SK-N-SH treated with all-trans-retinoic acid at 6 μM for 48 hours (cell line): ENCODE results near the gene HDAC10.

Experiments used
- ARNTL ChIP-seq: fragments of 450-650 bp; formaldehyde crosslinking; IDR thresholded peaks from 2 replicates; pipeline ENCODE4 v1.5.0; 2020; ENCODE audit warnings: low read depth, mild to moderate bottlenecking, moderate library complexity, borderline replicate concordance
- CSDC2 ChIP-seq: fragments of 250-450 bp; sonication (Bioruptor Pico); IDR thresholded peaks from 2 replicates; pipeline ENCODE4 v1.5.0; 2020; ENCODE audit warnings: mild to moderate bottlenecking, moderate library complexity
- GLIS3 ChIP-seq: fragments of 250-450 bp; sonication (Bioruptor Pico); IDR thresholded peaks from 2 replicates; pipeline ENCODE4 v1.5.0; 2020; ENCODE audit warnings: mild to moderate bottlenecking, moderate library complexity
- PPARA ChIP-seq: fragments of 250-450 bp; sonication (Bioruptor Pico); IDR thresholded peaks from 2 replicates; pipeline ENCODE4 v1.5.0; 2020; ENCODE audit warnings: mild to moderate bottlenecking, borderline replicate concordance
- TCF4 ChIP-seq: fragments of 250-450 bp; sonication (Bioruptor Pico); IDR thresholded peaks from 2 replicates; pipeline ENCODE4 v1.8.0; 2021; ENCODE audit warnings: mild to moderate bottlenecking, moderate library complexity, borderline replicate concordance
- ZC3H10 ChIP-seq: fragments of 250-450 bp; sonication (Bioruptor Pico); IDR thresholded peaks from 2 replicates; pipeline ENCODE4 v1.5.1; 2021; ENCODE audit warnings: mild to moderate bottlenecking, moderate library complexity
- ZFP3 ChIP-seq: fragments of 250-450 bp; sonication (Bioruptor Pico); IDR thresholded peaks from 2 replicates; pipeline ENCODE4 v1.5.0; 2020; ENCODE audit warnings: mild to moderate bottlenecking, moderate library complexity
- ZFP30 ChIP-seq: fragments of 450-650 bp; formaldehyde crosslinking; IDR thresholded peaks from 2 replicates; pipeline ENCODE4 v1.5.0; 2022; ENCODE audit warnings: mild to moderate bottlenecking, moderate library complexity
- ZNF565 ChIP-seq: fragments of 450-650 bp; formaldehyde crosslinking; conservative IDR thresholded peaks from 2 replicates; pipeline ENCODE4 v1.5.0; 2020; ENCODE audit warnings: low read depth, mild to moderate bottlenecking, moderate library complexity
- ZNF70 ChIP-seq: fragments of 450-650 bp; formaldehyde crosslinking; IDR thresholded peaks from 2 replicates; pipeline ENCODE4 v1.5.0; 2020; ENCODE audit warnings: mild to moderate bottlenecking, moderate library complexity
- ZNF8 ChIP-seq: fragments of 450-650 bp; formaldehyde crosslinking; IDR thresholded peaks from 2 replicates; pipeline ENCODE4 v1.5.0; 2020; ENCODE audit warnings: mild to moderate bottlenecking, moderate library complexity
- TF ChIP-seq, protein P1 (sequence below): fragments of 250-450 bp; sonication (Bioruptor Pico); IDR thresholded peaks from 2 replicates; pipeline ENCODE4 v1.5.1; 2020; ENCODE audit warnings: low read depth, mild to moderate bottlenecking, moderate library complexity
- TF ChIP-seq, protein P2 (sequence below): fragments of 250-450 bp; sonication (Bioruptor Pico); IDR thresholded peaks from 2 replicates; pipeline ENCODE4 v1.8.0; 2021; ENCODE audit warnings: low read depth, mild to moderate bottlenecking, moderate library complexity, borderline replicate concordance
- TF ChIP-seq, protein P3 (sequence below): fragments of 250-450 bp; sonication (Bioruptor Pico); IDR thresholded peaks from 2 replicates; pipeline ENCODE4 v1.8.0; 2020; ENCODE audit warnings: mild to moderate bottlenecking, moderate library complexity, borderline replicate concordance

DNA sequence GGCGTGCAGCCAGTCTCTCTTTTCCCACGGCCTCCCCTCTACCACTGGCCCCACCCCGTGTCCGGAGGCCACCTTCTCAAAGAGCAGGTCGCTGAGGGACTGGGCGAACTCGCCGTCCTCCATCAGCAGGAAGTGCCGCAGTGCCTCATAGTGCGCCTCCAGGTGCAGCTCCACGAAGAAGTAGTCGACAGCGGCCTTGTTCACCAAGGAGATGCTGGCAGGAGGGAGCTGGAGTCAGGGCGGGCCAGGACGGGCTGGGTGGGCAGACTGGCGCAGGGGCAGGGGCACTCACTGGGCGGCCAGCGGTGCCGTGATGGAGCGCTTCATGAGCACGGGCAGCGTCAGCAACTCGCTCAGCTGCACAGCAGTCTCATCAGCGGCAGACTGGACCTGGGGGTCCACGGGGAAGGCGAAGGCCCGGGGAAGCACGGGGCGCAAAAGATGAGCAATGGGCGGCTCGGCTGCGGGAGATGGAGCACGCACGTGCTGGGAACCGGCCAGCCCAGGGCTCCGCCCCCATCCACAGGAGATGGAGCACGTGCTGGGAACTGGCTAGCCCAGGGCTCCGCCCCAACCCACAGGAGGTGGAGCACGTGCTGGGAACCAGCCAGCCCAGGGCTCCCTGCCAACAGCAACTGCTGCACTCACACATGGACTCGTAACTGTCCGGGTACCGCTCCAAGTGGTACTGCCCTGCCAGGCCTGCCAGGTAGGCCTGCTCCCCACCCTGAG lies 31.9 kb downstream of the HDAC10 start:
- TF ChIP-seq ZC3H10 (CRISPR knock-in tag) (no peak), GLIS3 (CRISPR knock-in tag) (no peak), ZNF8 (no peak), ARNTL (CRISPR knock-in tag) (no peak), PPARA (CRISPR knock-in tag) (no peak), ZNF565 (no peak), CSDC2 (no peak), ZFP30 (no peak), ZFP3 (CRISPR knock-in tag) (no peak), ZNF70 (no peak), TCF4 (CRISPR knock-in tag) (no peak)
- TF ChIP-seq, protein P1, sequence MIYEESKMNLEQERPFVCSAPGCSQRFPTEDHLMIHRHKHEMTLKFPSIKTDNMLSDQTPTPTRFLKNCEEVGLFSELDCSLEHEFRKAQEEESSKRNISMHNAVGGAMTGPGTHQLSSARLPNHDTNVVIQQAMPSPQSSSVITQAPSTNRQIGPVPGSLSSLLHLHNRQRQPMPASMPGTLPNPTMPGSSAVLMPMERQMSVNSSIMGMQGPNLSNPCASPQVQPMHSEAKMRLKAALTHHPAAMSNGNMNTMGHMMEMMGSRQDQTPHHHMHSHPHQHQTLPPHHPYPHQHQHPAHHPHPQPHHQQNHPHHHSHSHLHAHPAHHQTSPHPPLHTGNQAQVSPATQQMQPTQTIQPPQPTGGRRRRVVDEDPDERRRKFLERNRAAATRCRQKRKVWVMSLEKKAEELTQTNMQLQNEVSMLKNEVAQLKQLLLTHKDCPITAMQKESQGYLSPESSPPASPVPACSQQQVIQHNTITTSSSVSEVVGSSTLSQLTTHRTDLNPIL (CRISPR knock-in tag): no peak
- TF ChIP-seq, protein P2, sequence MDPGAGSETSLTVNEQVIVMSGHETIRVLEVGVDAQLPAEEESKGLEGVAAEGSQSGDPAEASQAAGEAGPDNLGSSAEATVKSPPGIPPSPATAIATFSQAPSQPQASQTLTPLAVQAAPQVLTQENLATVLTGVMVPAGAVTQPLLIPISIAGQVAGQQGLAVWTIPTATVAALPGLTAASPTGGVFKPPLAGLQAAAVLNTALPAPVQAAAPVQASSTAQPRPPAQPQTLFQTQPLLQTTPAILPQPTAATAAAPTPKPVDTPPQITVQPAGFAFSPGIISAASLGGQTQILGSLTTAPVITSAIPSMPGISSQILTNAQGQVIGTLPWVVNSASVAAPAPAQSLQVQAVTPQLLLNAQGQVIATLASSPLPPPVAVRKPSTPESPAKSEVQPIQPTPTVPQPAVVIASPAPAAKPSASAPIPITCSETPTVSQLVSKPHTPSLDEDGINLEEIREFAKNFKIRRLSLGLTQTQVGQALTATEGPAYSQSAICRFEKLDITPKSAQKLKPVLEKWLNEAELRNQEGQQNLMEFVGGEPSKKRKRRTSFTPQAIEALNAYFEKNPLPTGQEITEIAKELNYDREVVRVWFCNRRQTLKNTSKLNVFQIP (CRISPR knock-in tag): no peak
- TF ChIP-seq, protein P3, sequence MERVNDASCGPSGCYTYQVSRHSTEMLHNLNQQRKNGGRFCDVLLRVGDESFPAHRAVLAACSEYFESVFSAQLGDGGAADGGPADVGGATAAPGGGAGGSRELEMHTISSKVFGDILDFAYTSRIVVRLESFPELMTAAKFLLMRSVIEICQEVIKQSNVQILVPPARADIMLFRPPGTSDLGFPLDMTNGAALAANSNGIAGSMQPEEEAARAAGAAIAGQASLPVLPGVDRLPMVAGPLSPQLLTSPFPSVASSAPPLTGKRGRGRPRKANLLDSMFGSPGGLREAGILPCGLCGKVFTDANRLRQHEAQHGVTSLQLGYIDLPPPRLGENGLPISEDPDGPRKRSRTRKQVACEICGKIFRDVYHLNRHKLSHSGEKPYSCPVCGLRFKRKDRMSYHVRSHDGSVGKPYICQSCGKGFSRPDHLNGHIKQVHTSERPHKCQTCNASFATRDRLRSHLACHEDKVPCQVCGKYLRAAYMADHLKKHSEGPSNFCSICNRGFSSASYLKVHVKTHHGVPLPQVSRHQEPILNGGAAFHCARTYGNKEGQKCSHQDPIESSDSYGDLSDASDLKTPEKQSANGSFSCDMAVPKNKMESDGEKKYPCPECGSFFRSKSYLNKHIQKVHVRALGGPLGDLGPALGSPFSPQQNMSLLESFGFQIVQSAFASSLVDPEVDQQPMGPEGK (CRISPR knock-in tag): no peak
